K562 (cell line): ENCODE measurements around the gene ITPR3. TPM values are rescaled to one million over a fixed set of nuclear protein-coding genes. Genes with fewer than 3 reads are reported as not detected.
A peak's percentile ranks its signal among the peaks of the same experiment; 100 is the strongest.

Source experiments
- ATAC-seq: fragments of 200-7000 bp; cut with Tn5 transposase; 3 replicates; pipeline ENCODE4 v1.9.1; 2020; ENCODE audit warnings: moderate library complexity
- BruUV-seq: library from RNA; stranded (reverse); fragments of 400-500 nt; replicated peaks from 2 replicates; lab custom pipeline; 2021; lab: Mats Ljungman, UMichigan
- CTCF ChIA-PET: fragments of 300-600 bp; formaldehyde crosslinking; extraction: SDS; loops from one replicate; lab custom pipeline; 2021; ENCODE audit warnings: low intra/inter-chr PET ratio; lab: Yijun Ruan, JAX
- POLR2A ChIA-PET: fragments of 300-600, 350-650 bp; sonication (Branson Sonifier 250); formaldehyde crosslinking; extraction: SDS; loops from one replicate; lab custom pipeline; 2021; ENCODE audit warnings: antibody characterized with exemption, inconsistent platforms; lab: Yijun Ruan, JAX
- DNase-seq, 4 experiments: peaks; one replicate each; pipeline versions ENCODE4 v3.0.0 to v3.0.0-alpha.2; 2011 to 2018; ENCODE audit warnings: low spot score in 3 of 4, mixed read lengths in 3 of 4; ENCODE audit errors: extremely low read depth in 1 of 4
- FAIRE-seq: peaks from 2 replicates; lab custom pipeline; 2011; peaks lifted over from hg19 to GRCh38; lab: Jason Lieb, UNC
- H2AFZ ChIP-seq: 2 replicates; pipeline ENCODE4 v1.6.0; 2011; ENCODE audit warnings: low read depth, low read length, control low read depth, inconsistent platforms
- H3K27ac ChIP-seq: fragments of 200-600 bp; 3 replicates; pipeline ENCODE4 v1.8.0; 2011; ENCODE audit warnings: low read depth, mild to moderate bottlenecking, control low read depth, inconsistent platforms, low read length, moderate library complexity, mixed read lengths; ENCODE audit errors: extremely low read depth
- H3K27me3 ChIP-seq, 2 experiments: fragments of 300-600 bp in 1 of 2; 2 replicates in 1 of 2; 3 replicates in 1 of 2; pipeline versions ENCODE4 v1.6.0 to v1.8.0; 2011; ENCODE audit warnings: inconsistent platforms in 2 of 2, low read length in 2 of 2, mild to moderate bottlenecking in 1 of 2, mixed read lengths in 1 of 2, moderate library complexity in 1 of 2; ENCODE audit not compliant: control insufficient read depth in 2 of 2, insufficient read depth in 2 of 2
- H3K36me3 ChIP-seq: fragments of 300-600 bp; 3 replicates; pipeline ENCODE4 v1.8.0; 2011; ENCODE audit warnings: mild to moderate bottlenecking, low read length, inconsistent platforms; ENCODE audit not compliant: control insufficient read depth, insufficient read depth
- H3K4me1 ChIP-seq, 2 experiments: fragments of 200-600 bp in 1 of 2; replicated peaks in 1 of 2; 2 replicates in 1 of 2; 3 replicates in 1 of 2; pipeline versions ENCODE4 v1.5.1 to v1.8.0; 2011; ENCODE audit warnings: inconsistent platforms in 2 of 2, low read length in 2 of 2, mild to moderate bottlenecking in 1 of 2, mixed read lengths in 1 of 2, moderate library complexity in 1 of 2; ENCODE audit not compliant: control insufficient read depth in 2 of 2, insufficient read depth in 2 of 2
- H3K4me2 ChIP-seq: 2 replicates; pipeline ENCODE4 v1.6.1; 2011; ENCODE audit warnings: low read length, control low read depth, inconsistent platforms, mixed read lengths; ENCODE audit not compliant: insufficient read depth
- H3K4me3 ChIP-seq: fragments of 200-600 bp; sonication (generic), shearing (Covaris generic); 2 replicates; pipeline ENCODE4 v1.5.1; 2016; ENCODE audit warnings: control low read depth, inconsistent platforms
- H3K79me2 ChIP-seq: fragments of 200-600 bp; 3 replicates; pipeline ENCODE4 v1.8.0; 2011; ENCODE audit warnings: low read length, inconsistent platforms; ENCODE audit not compliant: control insufficient read depth, insufficient read depth
- H3K9ac ChIP-seq, 2 experiments: 2 replicates each; pipeline versions ENCODE4 v1.6.0 to v1.6.1; 2011; ENCODE audit warnings: low read depth in 2 of 2, low read length in 2 of 2, control low read depth in 1 of 2, inconsistent platforms in 1 of 2, mild to moderate bottlenecking in 1 of 2, mixed read lengths in 1 of 2; ENCODE audit not compliant: insufficient read depth in 1 of 2
- H3K9me1 ChIP-seq: one replicate; pipeline ENCODE4 v1.6.0; 2011; ENCODE audit warnings: inconsistent platforms, mild to moderate bottlenecking, low read length, moderate library complexity; ENCODE audit not compliant: control insufficient read depth, insufficient read depth
- H3K9me3 ChIP-seq: replicated peaks from 2 replicates; pipeline ENCODE4 v1.5.1; 2011; ENCODE audit warnings: low read depth, low read length, inconsistent platforms; ENCODE audit not compliant: control insufficient read depth, insufficient read depth
- H4K20me1 ChIP-seq: replicated peaks from 2 replicates; pipeline ENCODE4 v1.6.1; 2011; ENCODE audit warnings: low read length, inconsistent platforms, mixed read lengths; ENCODE audit not compliant: control insufficient read depth, insufficient read depth
- DPF2 ChIP-seq: fragments of 450-650 bp; IDR thresholded peaks from 2 replicates; pipeline ENCODE4 v1.6.1; 2016
- NR2C2 ChIP-seq, 2 experiments: fragments of 200-800 bp in 1 of 2; sonication (Bioruptor generic) in 1 of 2; sonication (generic) in 1 of 2; formaldehyde crosslinking in 1 of 2; IDR thresholded peaks; 2 replicates each; pipeline versions ENCODE4 v1.6.1 to v1.8.0; 2016 to 2022; ENCODE audit warnings: mild to moderate bottlenecking in 1 of 2, missing compliant biosample characterization in 1 of 2, missing genetic modification characterization in 1 of 2, missing genetic modification reagents in 1 of 2
- SMARCC2 ChIP-seq: fragments of 450-650 bp; IDR thresholded peaks from 2 replicates; pipeline ENCODE4 v1.6.1; 2017; ENCODE audit warnings: antibody characterized with exemption, moderate library complexity, mild to moderate bottlenecking, low read depth
- TARDBP ChIP-seq: fragments of 450-650 bp; IDR thresholded peaks from 2 replicates; pipeline ENCODE4 v1.6.1; 2016
- ZNF232 ChIP-seq: sonication (generic); formaldehyde crosslinking; IDR thresholded peaks from 2 replicates; pipeline ENCODE4 v1.8.0; 2022; ENCODE audit warnings: mild to moderate bottlenecking, missing genetic modification reagents
- ZNF24 ChIP-seq: fragments of 450-650 bp; IDR thresholded peaks from 2 replicates; pipeline ENCODE4 v1.6.1; 2016
- ZNF695 ChIP-seq: fragments of 450-650 bp; formaldehyde crosslinking; IDR thresholded peaks from 2 replicates; pipeline ENCODE4 v1.4.0; 2020; ENCODE audit warnings: mild to moderate bottlenecking, moderate library complexity
- WGBS: fragments of 100-300 bp; shearing (Covaris generic); methylation state at CpG from one replicate; pipeline ENCODE4 v1.1.6; 2016; ENCODE audit warnings: low coverage, mixed read lengths; ENCODE audit not compliant: insufficient coverage; ENCODE audit errors: missing lambda C conversion rate; 5-methylcytosine and 5-hydroxymethylcytosine counted together
- in situ Hi-C: fragments of 300-500 bp; cut with MboI; formaldehyde crosslinking; loops from 4 replicates; pipeline ENCODE4 v1.15.0; 2018; ENCODE audit warnings: inconsistent platforms, mixed read lengths
- intact Hi-C: fragments of 100-400 bp; cut with micrococcal nuclease; formaldehyde crosslinking; loops from 2 replicates; pipeline ENCODE4 v1.14.2; 2022
- polyA plus RNA-seq, 8 experiments: library from polyadenylated mRNA; depleted of rRNA in 4 of 8; stranded (reverse) in 5 of 8; unstranded in 3 of 8; fragments of >200 nt; fragmentation: Nextera tagmentation in 2 of 8; fragmentation: Illumina TruSeq in 1 of 8; extraction: Ambion mirVana in 2 of 8; extraction: Trizol in 1 of 8; gene quantifications; 2 replicates each; pipeline versions ENCODE4 v1.2.1 to v1.2.3, GENCODE V29; 2011 to 2014; ENCODE audit warnings: inconsistent platforms in 1 of 8, missing spikeins in 1 of 8
- total RNA-seq, 7 experiments: library from RNA; depleted of rRNA in 6 of 7; stranded (reverse); fragments of >200 nt in 6 of 7; fragmentation: Illumina TruSeq in 2 of 7; extraction: Trizol in 2 of 7; gene quantifications; 2 replicates each; pipeline versions ENCODE4 v1.2.1 to v1.2.3, GENCODE V29; 2011 to 2021; ENCODE audit warnings: low replicate concordance in 1 of 7
- TF ChIP-seq, protein P1 (sequence below): sonication (generic); formaldehyde crosslinking; IDR thresholded peaks from 2 replicates; pipeline ENCODE4 v1.8.1; 2023; ENCODE audit warnings: mild to moderate bottlenecking, missing genetic modification reagents
- TF ChIP-seq, protein P2 (sequence below), 2 experiments: IDR thresholded peaks; 2 replicates each; pipeline ENCODE4 v1.6.1; 2011; ENCODE audit warnings: borderline replicate concordance in 1 of 2, control low read depth in 1 of 2, low read depth in 1 of 2, low read length in 1 of 2, mild to moderate bottlenecking in 1 of 2, mixed read lengths in 1 of 2, moderate library complexity in 1 of 2; ENCODE audit not compliant: insufficient read depth in 1 of 2, insufficient read length in 1 of 2, poor library complexity in 1 of 2, severe bottlenecking in 1 of 2; ENCODE audit errors: extremely low read depth in 1 of 2
- TF ChIP-seq, protein P3 (sequence below): sonication (generic); formaldehyde crosslinking; IDR thresholded peaks from 2 replicates; pipeline ENCODE4 v1.8.0; 2022; ENCODE audit warnings: mild to moderate bottlenecking, missing genetic modification reagents, borderline replicate concordance

ITPR3 gene
- total and polyA plus RNA-seq, 9 of the 15 experiments (the other 6 are each of a cell fraction or from before 2014, with no cell fraction given) = 0.39 to 35.7 (median 13.2) TPM

DNA sequence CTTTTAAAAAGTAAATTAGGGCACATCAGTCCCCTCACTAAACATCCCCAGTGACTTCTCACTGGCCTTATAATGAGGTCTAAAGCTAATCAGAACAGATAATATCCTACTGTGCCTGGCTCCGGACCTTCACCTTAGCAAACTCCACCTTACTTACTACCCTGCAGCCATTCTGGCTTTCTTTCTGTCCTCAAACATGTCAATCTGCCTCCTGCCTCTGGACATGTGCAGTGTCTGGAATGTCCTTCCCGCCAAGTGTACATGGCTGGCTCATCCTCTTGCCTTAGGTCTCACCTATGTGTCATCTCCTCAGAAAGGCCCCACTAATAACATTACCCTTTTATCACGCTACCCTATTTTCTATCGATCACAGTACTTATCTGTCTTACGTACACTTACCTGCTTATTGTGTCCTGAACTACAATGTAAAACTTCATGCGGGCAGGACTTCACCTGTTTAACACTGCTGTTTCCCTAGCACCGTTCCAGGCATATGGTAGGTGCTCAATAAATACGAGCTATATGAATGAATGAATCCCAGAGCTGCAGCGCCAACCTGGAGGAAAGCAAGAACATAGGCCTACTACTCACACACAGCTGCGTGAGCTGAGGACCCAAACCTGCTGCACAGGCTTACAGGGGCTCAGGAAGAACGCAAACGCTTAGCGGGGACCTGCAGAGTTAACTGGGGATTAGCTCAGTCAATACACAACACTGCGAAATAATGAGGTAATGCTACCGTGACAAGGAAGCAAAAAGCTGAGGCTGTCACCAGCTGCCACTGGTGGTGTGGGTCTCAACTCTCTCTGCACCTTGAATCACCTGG lies 89.4 kb downstream of the ITPR3 start:
- ChIA-PET POLR2A (interaction anchor here (0.6 to 2.1 kb wide), 16 partner anchors 10 to 269 kb away, joined by 3 to 14 read pairs (median 6); partner anchors contain the start of genes BAK1 and ITPR3), CTCF (interaction anchor here (0.7 to 2.3 kb wide), 3 partner anchors 34 to 344 kb away, joined by 3 to 14 read pairs (median 4); no protein-coding TSS in a partner anchor)
- DNase-seq (peak; percentile 24 to 39 (median 36)), FAIRE-seq (peak; percentile 59), ATAC-seq (peak; percentile 17)
- BruUV-seq = no TSS peak
- in situ Hi-C loops (no loop called here), intact Hi-C loops (loop anchor here (1.0 kb wide), 2 partner anchors 34 to 52 kb away; no protein-coding TSS in a partner anchor)
- 56% methylated on average over 15 of the region's 15 CpGs for WGBS
- Histone ChIP-seq H3K4me2 (peak overlapping the region; percentile 96), H3K27me3 (peaks cover 0 to 5% of the 10 kb centered on the region in 2 experiments; a peak in 3 of 5 replicates), H3K9me3 (no peaks in the 10 kb centered on the region), H3K4me3 (peak overlapping the region; percentile 58), H2AFZ (peak overlapping the region; percentile 97), H3K36me3 (peaks cover 40% of the 10 kb centered on the region), H4K20me1 (no peaks in the 10 kb centered on the region), H3K79me2 (peaks cover 25% of the 10 kb centered on the region), H3K9me1 (no peaks in the 10 kb centered on the region), H3K27ac (peak overlapping the region; percentile 93), H3K9ac (peak overlapping the region; percentile 90 to 98), H3K4me1 (peaks cover 12 to 21% of the 10 kb centered on the region in 2 experiments)
- TF ChIP-seq ZNF232 = 0 out of 2 replicates have a peak, but pooled peaks have one; percentile 13
- TF ChIP-seq ZNF24 = peak; percentile 89
- TF ChIP-seq SMARCC2 = no peak
- TF ChIP-seq, protein P1, sequence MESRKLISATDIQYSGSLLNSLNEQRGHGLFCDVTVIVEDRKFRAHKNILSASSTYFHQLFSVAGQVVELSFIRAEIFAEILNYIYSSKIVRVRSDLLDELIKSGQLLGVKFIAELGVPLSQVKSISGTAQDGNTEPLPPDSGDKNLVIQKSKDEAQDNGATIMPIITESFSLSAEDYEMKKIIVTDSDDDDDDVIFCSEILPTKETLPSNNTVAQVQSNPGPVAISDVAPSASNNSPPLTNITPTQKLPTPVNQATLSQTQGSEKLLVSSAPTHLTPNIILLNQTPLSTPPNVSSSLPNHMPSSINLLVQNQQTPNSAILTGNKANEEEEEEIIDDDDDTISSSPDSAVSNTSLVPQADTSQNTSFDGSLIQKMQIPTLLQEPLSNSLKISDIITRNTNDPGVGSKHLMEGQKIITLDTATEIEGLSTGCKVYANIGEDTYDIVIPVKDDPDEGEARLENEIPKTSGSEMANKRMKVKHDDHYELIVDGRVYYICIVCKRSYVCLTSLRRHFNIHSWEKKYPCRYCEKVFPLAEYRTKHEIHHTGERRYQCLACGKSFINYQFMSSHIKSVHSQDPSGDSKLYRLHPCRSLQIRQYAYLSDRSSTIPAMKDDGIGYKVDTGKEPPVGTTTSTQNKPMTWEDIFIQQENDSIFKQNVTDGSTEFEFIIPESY = peak; percentile 78
- TF ChIP-seq, protein P2, sequence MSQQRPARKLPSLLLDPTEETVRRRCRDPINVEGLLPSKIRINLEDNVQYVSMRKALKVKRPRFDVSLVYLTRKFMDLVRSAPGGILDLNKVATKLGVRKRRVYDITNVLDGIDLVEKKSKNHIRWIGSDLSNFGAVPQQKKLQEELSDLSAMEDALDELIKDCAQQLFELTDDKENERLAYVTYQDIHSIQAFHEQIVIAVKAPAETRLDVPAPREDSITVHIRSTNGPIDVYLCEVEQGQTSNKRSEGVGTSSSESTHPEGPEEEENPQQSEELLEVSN (IDR thresholded peaks at IDR 0.05; ENCODE audit: borderline replicate concordance in 1 of 2, extremely low read depth in 1 of 2, insufficient read depth in 1 of 2, insufficient read length in 1 of 2, low read depth in 1 of 2, low read length in 1 of 2, poor library complexity in 1 of 2, severe bottlenecking in 1 of 2) = peak; percentile 37 to 94
- 0 out of 2 replicates have a peak, but pooled peaks have one; percentile 26 for TF ChIP-seq NR2C2 (CRISPR knock-in tag; IDR thresholded peaks at IDR 0.05)
- TF ChIP-seq NR2C2 (tag; IDR thresholded peaks at IDR 0.05) = no peak; the same call in 1 of the 2 replicates
- TF ChIP-seq DPF2 = no peak
- TF ChIP-seq ZNF695 (CRISPR knock-in tag) = no peak
- TF ChIP-seq TARDBP = no peak
- TF ChIP-seq, protein P3, sequence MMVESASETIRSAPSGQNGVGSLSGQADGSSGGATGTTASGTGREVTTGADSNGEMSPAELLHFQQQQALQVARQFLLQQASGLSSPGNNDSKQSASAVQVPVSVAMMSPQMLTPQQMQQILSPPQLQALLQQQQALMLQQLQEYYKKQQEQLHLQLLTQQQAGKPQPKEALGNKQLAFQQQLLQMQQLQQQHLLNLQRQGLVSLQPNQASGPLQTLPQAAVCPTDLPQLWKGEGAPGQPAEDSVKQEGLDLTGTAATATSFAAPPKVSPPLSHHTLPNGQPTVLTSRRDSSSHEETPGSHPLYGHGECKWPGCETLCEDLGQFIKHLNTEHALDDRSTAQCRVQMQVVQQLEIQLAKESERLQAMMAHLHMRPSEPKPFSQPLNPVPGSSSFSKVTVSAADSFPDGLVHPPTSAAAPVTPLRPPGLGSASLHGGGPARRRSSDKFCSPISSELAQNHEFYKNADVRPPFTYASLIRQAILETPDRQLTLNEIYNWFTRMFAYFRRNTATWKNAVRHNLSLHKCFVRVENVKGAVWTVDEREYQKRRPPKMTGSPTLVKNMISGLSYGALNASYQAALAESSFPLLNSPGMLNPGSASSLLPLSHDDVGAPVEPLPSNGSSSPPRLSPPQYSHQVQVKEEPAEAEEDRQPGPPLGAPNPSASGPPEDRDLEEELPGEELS (CRISPR knock-in tag) = peak; percentile 56; the same call in 1 of the 2 replicates
